ENCODE measurements around the gene RASEF. TPM values are rescaled to one million over a fixed set of nuclear protein-coding genes. Genes with fewer than 3 reads are reported as not detected.

Gene RASEF
- polyA plus RNA-seq, 2 of the 4 experiments (the other 2 are of a cell fraction), result 5.1 to 8.8 TPM

DNA sequence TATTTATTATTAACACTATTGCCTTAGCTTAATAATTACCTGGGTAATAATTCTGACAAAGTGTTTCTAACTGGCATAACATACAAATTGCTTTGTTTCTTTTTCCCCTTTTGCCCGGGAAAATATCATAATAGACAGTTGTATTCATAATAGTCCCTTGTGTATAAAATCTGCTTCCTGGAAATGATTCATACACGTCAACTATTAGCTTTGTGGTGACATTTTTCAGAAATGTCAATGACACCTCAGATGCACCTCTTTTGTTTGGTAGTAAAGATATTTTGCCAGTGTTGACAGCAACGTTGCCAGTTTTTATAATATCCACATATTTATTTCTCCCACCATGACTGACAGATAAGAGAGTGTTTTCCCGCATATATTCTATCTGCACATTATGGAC, 73.0 kb downstream of the RASEF start:
- no peaks in the 10 kb centered on the region for H3K9me3 ChIP-seq
- ChIA-PET CTCF (no interaction called here), POLR2A (interaction anchor here (0.6 kb wide), 1 partner anchor 352 kb away, joined by 3 read pairs; no protein-coding TSS in a partner anchor)
- 66% methylated on average over 4 of the region's 4 CpGs for WGBS (ENCODE audit: missing lambda C conversion rate)
- TF ChIP-seq NR3C1 (IDR thresholded peaks at IDR 0.05) (no peak), RFX5 (IDR thresholded peaks at IDR 0.05) (no peak), E2F6 (IDR thresholded peaks at IDR 0.05; ENCODE audit: borderline replicate concordance, low read depth) (no peak), ZFP36 (IDR thresholded peaks at IDR 0.05; ENCODE audit: borderline replicate concordance, partially characterized antibody) (no peak), MAFK (IDR thresholded peaks at IDR 0.05; ENCODE audit: partially characterized antibody) (no peak), NFE2L2 (conservative IDR thresholded peaks at IDR 0.05; ENCODE audit: low read length) (no peak)
- H3K27ac ChIP-seq, result no peak overlapping the region
- no peaks in the 10 kb centered on the region for H3K4me1 ChIP-seq
- no peak overlapping the region for H3K4me3 ChIP-seq
- no peak overlapping the region for H3K4me2 ChIP-seq
- DNase-seq (ENCODE audit: low read depth in 1 of 2, low spot score in 1 of 2) (no peak), FAIRE-seq (no peak), ATAC-seq (no peak)

DNA sequence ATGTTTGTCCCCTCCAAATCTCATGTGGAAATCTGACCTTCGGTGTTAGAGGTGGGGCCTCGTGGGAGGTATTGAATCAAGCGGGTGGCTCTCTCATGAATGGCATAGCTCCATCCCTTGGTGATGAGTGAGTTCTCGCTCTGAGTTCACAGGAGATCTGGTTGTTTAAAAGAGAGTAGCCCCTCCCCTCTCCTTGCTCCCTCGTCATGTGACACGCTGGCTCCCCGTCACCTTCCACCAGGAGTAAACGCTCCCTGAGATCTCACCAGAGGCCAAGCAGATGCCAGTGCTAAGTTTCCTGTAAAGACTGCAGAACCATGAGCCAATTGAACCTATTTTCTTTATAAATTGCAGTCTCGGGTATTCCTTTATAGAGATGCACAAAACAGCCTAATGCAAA, 74.5 kb downstream of the RASEF start:
- FAIRE-seq (no peak), DNase-seq (ENCODE audit: low read depth in 1 of 2, low spot score in 1 of 2) (no peak), ATAC-seq (no peak)
- Histone ChIP-seq H3K4me2 (no peak overlapping the region), H3K9me3 (no peaks in the 10 kb centered on the region), H3K4me3 (no peak overlapping the region), H3K27ac (no peak overlapping the region), H3K4me1 (no peaks in the 10 kb centered on the region)
- POLR2A ChIA-PET, result no interaction called here
- CTCF ChIA-PET, result no interaction called here
- TF ChIP-seq RAD21 (conservative IDR thresholded peaks at IDR 0.05 in 1 of 2, IDR thresholded peaks at IDR 0.05 in 1 of 2) (no peak), RARB (CRISPR knock-in tag; IDR thresholded peaks at IDR 0.05) (no peak), CBX2 (IDR thresholded peaks at IDR 0.05; ENCODE audit: borderline replicate concordance, low read depth) (no peak), CBX8 (IDR thresholded peaks at IDR 0.05) (no peak), RNF2 (IDR thresholded peaks at IDR 0.05; ENCODE audit: borderline replicate concordance, low read depth) (no peak), HDAC2 (IDR thresholded peaks at IDR 0.05) (no peak), SREBF2 (IDR thresholded peaks at IDR 0.05) (no peak), NR3C1 (IDR thresholded peaks at IDR 0.05) (no peak), ZNF302 (CRISPR knock-in tag; IDR thresholded peaks at IDR 0.05) (no peak), POLR2AphosphoS2 (conservative IDR thresholded peaks at IDR 0.05; ENCODE audit: low read length) (no peak), HMGXB4 (CRISPR knock-in tag; IDR thresholded peaks at IDR 0.05; ENCODE audit: borderline replicate concordance) (no peak)
- TF ChIP-seq, protein P1, sequence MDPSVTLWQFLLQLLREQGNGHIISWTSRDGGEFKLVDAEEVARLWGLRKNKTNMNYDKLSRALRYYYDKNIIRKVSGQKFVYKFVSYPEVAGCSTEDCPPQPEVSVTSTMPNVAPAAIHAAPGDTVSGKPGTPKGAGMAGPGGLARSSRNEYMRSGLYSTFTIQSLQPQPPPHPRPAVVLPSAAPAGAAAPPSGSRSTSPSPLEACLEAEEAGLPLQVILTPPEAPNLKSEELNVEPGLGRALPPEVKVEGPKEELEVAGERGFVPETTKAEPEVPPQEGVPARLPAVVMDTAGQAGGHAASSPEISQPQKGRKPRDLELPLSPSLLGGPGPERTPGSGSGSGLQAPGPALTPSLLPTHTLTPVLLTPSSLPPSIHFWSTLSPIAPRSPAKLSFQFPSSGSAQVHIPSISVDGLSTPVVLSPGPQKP (IDR thresholded peaks at IDR 0.05; ENCODE audit: low read depth, low read length), result no peak
- TF ChIP-seq, protein P2, sequence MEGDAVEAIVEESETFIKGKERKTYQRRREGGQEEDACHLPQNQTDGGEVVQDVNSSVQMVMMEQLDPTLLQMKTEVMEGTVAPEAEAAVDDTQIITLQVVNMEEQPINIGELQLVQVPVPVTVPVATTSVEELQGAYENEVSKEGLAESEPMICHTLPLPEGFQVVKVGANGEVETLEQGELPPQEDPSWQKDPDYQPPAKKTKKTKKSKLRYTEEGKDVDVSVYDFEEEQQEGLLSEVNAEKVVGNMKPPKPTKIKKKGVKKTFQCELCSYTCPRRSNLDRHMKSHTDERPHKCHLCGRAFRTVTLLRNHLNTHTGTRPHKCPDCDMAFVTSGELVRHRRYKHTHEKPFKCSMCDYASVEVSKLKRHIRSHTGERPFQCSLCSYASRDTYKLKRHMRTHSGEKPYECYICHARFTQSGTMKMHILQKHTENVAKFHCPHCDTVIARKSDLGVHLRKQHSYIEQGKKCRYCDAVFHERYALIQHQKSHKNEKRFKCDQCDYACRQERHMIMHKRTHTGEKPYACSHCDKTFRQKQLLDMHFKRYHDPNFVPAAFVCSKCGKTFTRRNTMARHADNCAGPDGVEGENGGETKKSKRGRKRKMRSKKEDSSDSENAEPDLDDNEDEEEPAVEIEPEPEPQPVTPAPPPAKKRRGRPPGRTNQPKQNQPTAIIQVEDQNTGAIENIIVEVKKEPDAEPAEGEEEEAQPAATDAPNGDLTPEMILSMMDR (IDR thresholded peaks at IDR 0.05), result no peak
- WGBS (ENCODE audit: missing lambda C conversion rate), result 93% methylated on average over 9 of the region's 9 CpGs
